Endothelial cell of umbilical vein (primary cell): ENCODE results near the gene NKRF. TPM values are rescaled to one million over a fixed set of nuclear protein-coding genes. Genes with fewer than 3 reads are reported as not detected.
A peak's percentile ranks its signal among the peaks of the same experiment; 100 is the strongest.

Experiments
- BruUV-seq: library from RNA; stranded (reverse); fragments of 400-500 nt; replicated peaks from 2 replicates; lab custom pipeline; 2021; lab: Mats Ljungman, UMichigan
- CTCF ChIA-PET: fragments of 300-600, 350-600 bp; sonication (Branson Sonifier 250); formaldehyde crosslinking; loops from one replicate; lab custom pipeline; 2021; ENCODE audit warnings: antibody characterized with exemption, inconsistent platforms; lab: Charles Lee
- POLR2A ChIA-PET: fragments of 300-600, 350-600 bp; sonication (Branson Sonifier 250); formaldehyde crosslinking; loops from one replicate; lab custom pipeline; 2021; ENCODE audit warnings: antibody characterized with exemption, inconsistent platforms; lab: Charles Lee
- DNase-seq: peaks from one replicate; pipeline ENCODE4 v3.0.0-alpha.2; 2011; ENCODE audit warnings: low read depth, low spot score
- FAIRE-seq: peaks from 2 replicates; lab custom pipeline; 2011; peaks lifted over from hg19 to GRCh38; lab: Jason Lieb, UNC
- H2AFZ ChIP-seq: 2 replicates; pipeline ENCODE4 v1.6.0; 2012; ENCODE audit warnings: low read depth, low read length, control low read depth, inconsistent platforms
- H3K27ac ChIP-seq: 2 replicates; pipeline ENCODE4 v1.5.1; 2011; ENCODE audit warnings: low read depth, mild to moderate bottlenecking, control low read depth, low read length, moderate library complexity; ENCODE audit not compliant: insufficient read depth
- H3K27me3 ChIP-seq, 2 experiments: 2 replicates each; pipeline versions ENCODE4 v1.6.0 to v1.6.1; 2011; ENCODE audit warnings: low read length in 2 of 2, mixed read lengths in 1 of 2; ENCODE audit not compliant: control insufficient read depth in 2 of 2, insufficient read depth in 2 of 2
- H3K36me3 ChIP-seq, 2 experiments: 2 replicates in 1 of 2; 3 replicates in 1 of 2; pipeline ENCODE4 v1.5.1; 2011; ENCODE audit warnings: low read length in 2 of 2, mild to moderate bottlenecking in 1 of 2, moderate library complexity in 1 of 2; ENCODE audit not compliant: control insufficient read depth in 2 of 2, insufficient read depth in 2 of 2; ENCODE audit errors: extremely low read depth in 1 of 2
- H3K4me1 ChIP-seq: 3 replicates; pipeline ENCODE4 v1.5.1; 2011; ENCODE audit warnings: mild to moderate bottlenecking, low read length; ENCODE audit not compliant: control insufficient read depth, insufficient read depth; ENCODE audit errors: extremely low read depth
- H3K4me2 ChIP-seq: 2 replicates; pipeline ENCODE4 v1.6.1; 2011; ENCODE audit warnings: low read length, control low read depth, mixed read lengths; ENCODE audit not compliant: insufficient read depth
- H3K4me3 ChIP-seq, 3 experiments: fragments of 200-600 bp in 1 of 3; sonication (generic), shearing (Covaris generic) in 1 of 3; replicated peaks in 1 of 3; 2 replicates each; pipeline ENCODE4 v1.5.1; 2011 to 2016; ENCODE audit warnings: control low read depth in 3 of 3, low read length in 3 of 3, mild to moderate bottlenecking in 2 of 3, inconsistent platforms in 1 of 3, low read depth in 1 of 3, moderate library complexity in 1 of 3; ENCODE audit not compliant: insufficient read depth in 1 of 3
- H3K79me2 ChIP-seq: 2 replicates; pipeline ENCODE4 v1.6.0; 2012; ENCODE audit warnings: low read length, inconsistent platforms; ENCODE audit not compliant: control insufficient read depth, insufficient read depth
- H3K9ac ChIP-seq: replicated peaks from 2 replicates; pipeline ENCODE3; 2011; ENCODE audit warnings: low read length, control low read depth; ENCODE audit not compliant: insufficient read depth; ENCODE audit errors: extremely low read depth
- H3K9me1 ChIP-seq: replicated peaks from 3 replicates; pipeline ENCODE4 v1.6.0; 2011; ENCODE audit warnings: mild to moderate bottlenecking, low read length; ENCODE audit not compliant: control insufficient read depth, insufficient read depth; ENCODE audit errors: extremely low read depth
- H3K9me3 ChIP-seq: replicated peaks from 2 replicates; pipeline ENCODE4 v1.5.1; 2012; ENCODE audit warnings: low read length, inconsistent platforms; ENCODE audit not compliant: control insufficient read depth, insufficient read depth
- H4K20me1 ChIP-seq: replicated peaks from 2 replicates; pipeline ENCODE3; 2011; ENCODE audit warnings: mild to moderate bottlenecking, low read length; ENCODE audit not compliant: control insufficient read depth, insufficient read depth; ENCODE audit errors: extremely low read depth
- CTCF ChIP-seq, 2 donors: IDR thresholded peaks; 1 replicate in 1 of 2; 2 replicates in 1 of 2; pipeline ENCODE4 v1.5.1; 2011; ENCODE audit warnings: low read length in 2 of 2, mild to moderate bottlenecking in 2 of 2, moderate library complexity in 2 of 2, control low read depth in 1 of 2, inconsistent platforms in 1 of 2, low read depth in 1 of 2; ENCODE audit not compliant: insufficient read depth in 1 of 2; ENCODE audit errors: extremely low read depth in 1 of 2
- EZH2 ChIP-seq: IDR thresholded peaks from 2 replicates; pipeline ENCODE4 v1.6.1; 2012; ENCODE audit warnings: borderline replicate concordance, low read depth, mild to moderate bottlenecking, moderate library complexity, low read length, inconsistent platforms; ENCODE audit not compliant: severe bottlenecking
- FOS ChIP-seq: IDR thresholded peaks from 2 replicates; pipeline ENCODE4 v1.6.1; 2011; ENCODE audit warnings: mild to moderate bottlenecking, low read length, moderate library complexity, borderline replicate concordance; ENCODE audit not compliant: insufficient read depth
- GATA2 ChIP-seq: IDR thresholded peaks from 2 replicates; pipeline ENCODE4 v1.7.0; 2011; ENCODE audit warnings: low read depth, mild to moderate bottlenecking, moderate library complexity, mixed read lengths, low read length; ENCODE audit not compliant: insufficient read length, insufficient read depth
- JUN ChIP-seq: IDR thresholded peaks from 2 replicates; pipeline ENCODE4 v1.6.1; 2011; ENCODE audit warnings: borderline replicate concordance, low read depth; ENCODE audit not compliant: insufficient read length, insufficient read depth
- MAX ChIP-seq: IDR thresholded peaks from 2 replicates; pipeline ENCODE4 v1.6.1; 2011; ENCODE audit not compliant: insufficient read depth, insufficient read length
- MYC ChIP-seq: IDR thresholded peaks from one replicate; pipeline ENCODE4 v1.6.1; 2011; ENCODE audit warnings: mild to moderate bottlenecking, low read depth, low read length
- POLR2A ChIP-seq: IDR thresholded peaks from 2 replicates; pipeline ENCODE4 v1.6.1; 2012; ENCODE audit warnings: low read depth, mild to moderate bottlenecking, control low read depth, low read length
- POLR2AphosphoS5 ChIP-seq: IDR thresholded peaks from 2 replicates; pipeline ENCODE4 v1.6.1; 2012; ENCODE audit warnings: low read depth, mild to moderate bottlenecking, control low read depth, low read length, moderate library complexity; ENCODE audit not compliant: insufficient read depth
- dilution Hi-C: fragments of 300-500 bp; cut with MboI; formaldehyde crosslinking; loops from one replicate; pipeline ENCODE4 v1.15.0; 2019; ENCODE audit warnings: low sequenced_read_pairs; ENCODE audit not compliant: extremely low pct_ligation_motif_present
- intact Hi-C: fragments of 100-400 bp; cut with micrococcal nuclease; formaldehyde crosslinking; loops from one replicate; pipeline ENCODE4 v1.10.0; 2022
- polyA plus RNA-seq, 4 experiments: library from polyadenylated mRNA; depleted of rRNA in 3 of 4; stranded (reverse) in 3 of 4; unstranded in 1 of 4; fragments of >200 nt; gene quantifications; 2 replicates each; pipeline versions ENCODE4 v1.2.1 to v1.2.3, GENCODE V29; 2011 to 2012; ENCODE audit warnings: missing spikeins in 1 of 4
- total RNA-seq: library from RNA; stranded (reverse); gene quantifications from 2 replicates; pipeline ENCODE4 v1.2.3, GENCODE V29; 2021

The NKRF gene
- total and polyA plus RNA-seq, 2 donors (not counting 3 experiments of a cell fraction or from before 2014, with no cell fraction given) = 2.8 to 12.0 TPM

- intact Hi-C loops (no loop called here), dilution Hi-C loops (no loop called here)
Measured at GRCh38 chrX:119648421-119648775, 42.2 kb upstream of the NKRF start.

More at GRCh38 chrX:119648421-119648775, 42.2 kb upstream of the NKRF start:
- POLR2A ChIA-PET = no interaction called here
- Histone ChIP-seq H3K4me1 (peaks cover 3% of the 10 kb centered on the region), H3K36me3 (no peaks in the 10 kb centered on the region), H3K9me3 (no peaks in the 10 kb centered on the region), H3K9me1 (no peaks in the 10 kb centered on the region), H3K4me3 (no peak overlapping the region), H3K9ac (no peak overlapping the region), H3K27me3 (no peaks in the 10 kb centered on the region), H3K4me2 (no peak overlapping the region), H2AFZ (no peak overlapping the region), H3K27ac (no peak overlapping the region), H3K79me2 (no peaks in the 10 kb centered on the region), H4K20me1 (no peaks in the 10 kb centered on the region)
- no TSS peak for BruUV-seq
- CTCF ChIA-PET = no interaction called here
- no peak for FAIRE-seq
- peak; percentile 24 for DNase-seq
- TF ChIP-seq POLR2A (no peak), CTCF (IDR thresholded peaks at IDR 0.05; ENCODE audit: extremely low read depth in 1 of 2, insufficient read depth in 1 of 2, low read depth in 1 of 2, low read length in 2 of 2) (no peak), MAX (no peak), GATA2 (no peak), JUN (no peak), EZH2 (no peak), FOS (no peak), POLR2AphosphoS5 (no peak), MYC (no peak)
